ENCODE measurements around the gene PABPN1L.
A peak's percentile ranks its signal among the peaks of the same experiment; 100 is the strongest.

GRCh38 chr16:88815901-88816589 is 50.4 kb downstream of the PABPN1L start:
- TF ChIP-seq CTCF (IDR thresholded peaks at IDR 0.05) (peak; percentile 84), EZH2 (IDR thresholded peaks at IDR 0.05; ENCODE audit: borderline replicate concordance, insufficient read depth, low read depth, low read length, poor library complexity, severe bottlenecking) (no peak)
